ENCODE results near the gene DEPDC5. TPM values are rescaled to one million over a fixed set of nuclear protein-coding genes. Genes with fewer than 3 reads are reported as not detected.

The DEPDC5 gene
- total RNA-seq, 6 experiments from 2014 or later = 9.7 to 14.3 (median 12.5) TPM

- Mint-ChIP-seq H3K36me3 (ENCODE audit: low read depth) (peaks cover 9% of the 10 kb centered on the region), H3K27me3 (ENCODE audit: insufficient read depth) (peaks cover 1% of the 10 kb centered on the region), H3K4me1 (ENCODE audit: low read depth) (no peaks in the 10 kb centered on the region)
These were observed 30.1 kb upstream of the DEPDC5 start for GRCh38 chr22:31723723-31724122.

GRCh38 chr22:31726692-31727091 is 27.1 kb upstream of the DEPDC5 start:
- Mint-ChIP-seq H3K4me1 (ENCODE audit: low read depth) (peaks cover 6% of the 10 kb centered on the region; the same call in 1 of the 2 replicates), H3K27ac (no peak overlapping the region), H3K27me3 (ENCODE audit: insufficient read depth) (peaks cover 1% of the 10 kb centered on the region; the same call in 1 of the 2 replicates), H3K36me3 (ENCODE audit: low read depth) (peaks cover 10% of the 10 kb centered on the region; the same call in 1 of the 2 replicates), H3K9me3 (no peaks in the 10 kb centered on the region), H3K4me3 (no peak overlapping the region)
- TF ChIP-seq CTCF (IDR thresholded peaks at IDR 0.05) = no peak
- DNase-seq = no peak

More at GRCh38 chr22:31723723-31724122, 30.1 kb upstream of the DEPDC5 start:
- Mint-ChIP-seq H3K4me3 (no peak overlapping the region), H3K9me3 (no peaks in the 10 kb centered on the region), H3K27ac (no peak overlapping the region)
- no peak for DNase-seq
- no peak for TF ChIP-seq CTCF (IDR thresholded peaks at IDR 0.05)

GRCh38 chr22:31728857-31729256 is 25.0 kb upstream of the DEPDC5 start:
- Mint-ChIP-seq H3K4me3 (no peak overlapping the region), H3K27ac (no peak overlapping the region), H3K4me1 (ENCODE audit: low read depth) (peaks cover 11% of the 10 kb centered on the region), H3K36me3 (ENCODE audit: low read depth) (peaks cover 16% of the 10 kb centered on the region), H3K9me3 (no peaks in the 10 kb centered on the region), H3K27me3 (ENCODE audit: insufficient read depth) (peaks cover 1% of the 10 kb centered on the region; the same call in 1 of the 2 replicates)
- DNase-seq = no peak
- TF ChIP-seq CTCF (IDR thresholded peaks at IDR 0.05) = no peak

- DNase-seq = no peak
- H3K27me3 Mint-ChIP-seq (ENCODE audit: insufficient read depth) = peaks cover 1% of the 10 kb centered on the region; the same call in 1 of the 2 replicates
- H3K4me1 Mint-ChIP-seq (ENCODE audit: low read depth) = peaks cover 26% of the 10 kb centered on the region
- no peak overlapping the region for H3K4me3 Mint-ChIP-seq
- peaks cover 22% of the 10 kb centered on the region for H3K36me3 Mint-ChIP-seq (ENCODE audit: low read depth)
- no peaks in the 10 kb centered on the region for H3K9me3 Mint-ChIP-seq
- peak; percentile 46 for TF ChIP-seq CTCF (IDR thresholded peaks at IDR 0.05)
- H3K27ac Mint-ChIP-seq = no peak overlapping the region
These were observed 23.5 kb upstream of the DEPDC5 start for GRCh38 chr22:31730344-31730711.

GRCh38 chr22:31732089-31732829 is 21.6 kb upstream of the DEPDC5 start:
- Mint-ChIP-seq H3K4me1 (ENCODE audit: low read depth) (peaks cover 27% of the 10 kb centered on the region), H3K27me3 (ENCODE audit: insufficient read depth) (peaks cover 1% of the 10 kb centered on the region; the same call in 1 of the 2 replicates), H3K36me3 (ENCODE audit: low read depth) (peaks cover 22% of the 10 kb centered on the region), H3K27ac (no peak overlapping the region), H3K9me3 (no peaks in the 10 kb centered on the region), H3K4me3 (no peak overlapping the region)
- no peak for TF ChIP-seq CTCF (IDR thresholded peaks at IDR 0.05)
- DNase-seq = no peak
